SK-N-SH (cell line): ENCODE results near the gene CACNA1D. TPM values are rescaled to one million over a fixed set of nuclear protein-coding genes. Genes with fewer than 3 reads are reported as not detected.

Experiments used
- CTCF ChIA-PET: fragments of 300-600, 350-600 bp; formaldehyde crosslinking; extraction: SDS; loops from one replicate; lab custom pipeline; 2021; lab: Yijun Ruan, JAX
- POLR2A ChIA-PET: fragments of 350-600 bp; sonication (Branson Sonifier 250); formaldehyde crosslinking; extraction: SDS; loops from one replicate; lab custom pipeline; 2020; ENCODE audit warnings: antibody characterized with exemption, inconsistent platforms; lab: Yijun Ruan, JAX
- DNase-seq: peaks from one replicate; pipeline ENCODE4 v3.0.0; 2012
- H2AFZ ChIP-seq: fragments of 200-600 bp; sonication (generic); 2 replicates; pipeline ENCODE4 v1.8.1; 2016; ENCODE audit warnings: antibody characterized with exemption, mild to moderate bottlenecking, low read depth
- H3F3A ChIP-seq: fragments of 200-600 bp; sonication (generic); replicated peaks from 2 replicates; pipeline ENCODE3; 2016; ENCODE audit warnings: antibody characterized with exemption, mild to moderate bottlenecking; ENCODE audit not compliant: insufficient read depth
- H3K27ac ChIP-seq, 2 experiments: fragments of 200-500 bp in 1 of 2; fragments of 200-600 bp in 1 of 2; sonication (Bioruptor generic) in 1 of 2; sonication (generic), shearing (Covaris generic) in 1 of 2; 2 replicates each; pipeline versions ENCODE4 v1.5.1 to v1.6.1; 2014 to 2016; ENCODE audit warnings: low read depth in 2 of 2, inconsistent platforms in 1 of 2, low read length in 1 of 2, mild to moderate bottlenecking in 1 of 2, mixed read lengths in 1 of 2
- H3K27me3 ChIP-seq: fragments of 200-600 bp; sonication (generic), shearing (Covaris generic); 2 replicates; pipeline ENCODE4 v1.6.1; 2016; ENCODE audit warnings: mixed run types; ENCODE audit not compliant: insufficient read depth
- H3K36me3 ChIP-seq, 2 experiments: fragments of 200-500 bp in 1 of 2; fragments of 200-600 bp in 1 of 2; sonication (Bioruptor generic) in 1 of 2; sonication (generic) in 1 of 2; replicated peaks in 1 of 2; 2 replicates each; pipeline versions ENCODE3 to v1.5.1; 2014 to 2016; ENCODE audit warnings: low read length in 1 of 2, mild to moderate bottlenecking in 1 of 2; ENCODE audit not compliant: insufficient read depth in 2 of 2, control insufficient read depth in 1 of 2
- H3K4me1 ChIP-seq, 2 experiments: fragments of 200-500 bp in 1 of 2; fragments of 200-600 bp in 1 of 2; sonication (Bioruptor generic) in 1 of 2; sonication (generic), shearing (Covaris generic) in 1 of 2; 2 replicates each; pipeline versions ENCODE4 v1.5.1 to v1.6.1; 2014 to 2016; ENCODE audit warnings: low read depth in 1 of 2, low read length in 1 of 2, mixed run types in 1 of 2; ENCODE audit not compliant: insufficient read depth in 2 of 2, control insufficient read depth in 1 of 2
- H3K4me2 ChIP-seq: fragments of 200-600 bp; sonication (generic), shearing (Covaris generic); 2 replicates; pipeline ENCODE4 v1.6.1; 2017; ENCODE audit warnings: mixed run types
- H3K4me3 ChIP-seq, 2 experiments: fragments of 200-500 bp in 1 of 2; fragments of 200-600 bp in 1 of 2; sonication (Bioruptor generic) in 1 of 2; sonication (generic), shearing (Covaris generic) in 1 of 2; 2 replicates each; pipeline versions ENCODE4 v1.5.1 to v1.8.1; 2014 to 2016; ENCODE audit warnings: low read depth in 2 of 2, inconsistent platforms in 1 of 2, low read length in 1 of 2, mild to moderate bottlenecking in 1 of 2, mixed read lengths in 1 of 2, moderate library complexity in 1 of 2
- H3K79me2 ChIP-seq: fragments of 200-600 bp; sonication (generic); 2 replicates; pipeline ENCODE4 v1.8.1; 2017; ENCODE audit warnings: mild to moderate bottlenecking; ENCODE audit not compliant: insufficient read depth
- H3K9ac ChIP-seq: fragments of 200-600 bp; sonication (generic); 2 replicates; pipeline ENCODE4 v1.6.1; 2017; ENCODE audit warnings: mixed run types
- H3K9me2 ChIP-seq: fragments of 200-600 bp; sonication (generic); 2 replicates; pipeline ENCODE4 v1.6.1; 2017; ENCODE audit warnings: mixed run types
- H3K9me3 ChIP-seq: fragments of 200-600 bp; sonication (generic); 2 replicates; pipeline ENCODE4 v1.6.1; 2017; ENCODE audit warnings: mixed run types, mild to moderate bottlenecking, moderate library complexity
- H4K20me1 ChIP-seq: fragments of 200-600 bp; sonication (generic); 2 replicates; pipeline ENCODE4 v1.6.1; 2017; ENCODE audit warnings: mild to moderate bottlenecking, mixed run types; ENCODE audit not compliant: insufficient read depth
- CHD2 ChIP-seq: fragments of 150-350 bp; IDR thresholded peaks from 2 replicates; pipeline ENCODE4 v1.6.1; 2018; ENCODE audit warnings: low read length; ENCODE audit not compliant: partially characterized antibody
- EP300 ChIP-seq, 2 experiments: IDR thresholded peaks; 2 replicates each; pipeline versions ENCODE4 v1.4.0 to v1.6.1; 2012; ENCODE audit warnings: borderline replicate concordance in 1 of 2, low read depth in 1 of 2, low read length in 1 of 2
- EZH2phosphoT487 ChIP-seq: fragments of 200-600 bp; sonication (generic); IDR thresholded peaks from 2 replicates; pipeline ENCODE4 v1.6.1; 2017; ENCODE audit warnings: low read depth, mixed run types, mild to moderate bottlenecking, antibody characterized with exemption, moderate library complexity, borderline replicate concordance
- FOXM1 ChIP-seq: IDR thresholded peaks from 2 replicates; pipeline ENCODE4 v1.4.0; 2012; ENCODE audit warnings: low read depth, mild to moderate bottlenecking
- GABPA ChIP-seq: IDR thresholded peaks from 2 replicates; pipeline ENCODE4 v1.4.0; 2012; ENCODE audit warnings: low read depth, mild to moderate bottlenecking
- JUND ChIP-seq: IDR thresholded peaks from 2 replicates; pipeline ENCODE4 v1.4.0; 2012
- MXI1 ChIP-seq: IDR thresholded peaks from 2 replicates; pipeline ENCODE4 v1.6.1; 2012; ENCODE audit warnings: mild to moderate bottlenecking, low read depth, low read length, improper control_type of control experiment
- NFIC ChIP-seq: IDR thresholded peaks from 2 replicates; pipeline ENCODE4 v1.4.0; 2012; ENCODE audit warnings: borderline replicate concordance
- RCOR1 ChIP-seq: fragments of 150-350 bp; IDR thresholded peaks from 2 replicates; pipeline ENCODE4 v1.6.1; 2017; ENCODE audit warnings: antibody characterized with exemption, low read length
- RXRA ChIP-seq: IDR thresholded peaks from 2 replicates; pipeline ENCODE4 v1.4.0; 2012; ENCODE audit warnings: low read depth, mild to moderate bottlenecking, borderline replicate concordance
- SMC3 ChIP-seq: IDR thresholded peaks from 2 replicates; pipeline ENCODE4 v1.6.1; 2012; ENCODE audit warnings: low read depth, low read length, improper control_type of control experiment
- TAF1 ChIP-seq: IDR thresholded peaks from 2 replicates; pipeline ENCODE4 v1.6.1; 2012; ENCODE audit warnings: low read depth, mild to moderate bottlenecking, low read length, moderate library complexity, borderline replicate concordance
- TCF12 ChIP-seq: IDR thresholded peaks from 2 replicates; pipeline ENCODE4 v1.4.0; 2012
- YY1 ChIP-seq: IDR thresholded peaks from 2 replicates; pipeline ENCODE4 v1.4.0; 2012; ENCODE audit warnings: low read depth, mild to moderate bottlenecking
- WGBS: methylation state at CpG from one replicate; pipeline ENCODE4 v1.1.6; 2017; ENCODE audit warnings: low lambda C conversion rate; 5-methylcytosine and 5-hydroxymethylcytosine counted together
- polyA plus RNA-seq, 3 experiments: library from polyadenylated mRNA; depleted of rRNA; stranded (reverse); fragments of >200 nt; gene quantifications; 2 replicates each; pipeline ENCODE4 v1.2.3, GENCODE V29; 2012
- TF ChIP-seq, protein P1 (sequence below): IDR thresholded peaks from 2 replicates; pipeline ENCODE4 v1.4.0; 2012; ENCODE audit warnings: low read depth, borderline replicate concordance
- TF ChIP-seq, protein P2 (sequence below): fragments of 150-350 bp; IDR thresholded peaks from 2 replicates; pipeline ENCODE4 v1.6.1; 2017; ENCODE audit warnings: antibody characterized with exemption, low read length, low read depth, borderline replicate concordance
- TF ChIP-seq, protein P3 (sequence below): IDR thresholded peaks from 2 replicates; pipeline ENCODE4 v1.4.0; 2012; ENCODE audit warnings: low read depth
- TF ChIP-seq, protein P4 (sequence below): IDR thresholded peaks from 2 replicates; pipeline ENCODE4; 2012
- TF ChIP-seq, protein P5 (sequence below): IDR thresholded peaks from 2 replicates; pipeline ENCODE4 v1.6.1; 2012; ENCODE audit warnings: mild to moderate bottlenecking, low read depth, low read length, moderate library complexity
- TF ChIP-seq, protein P6 (sequence below): fragments of 150-350 bp; IDR thresholded peaks from 2 replicates; pipeline ENCODE4 v1.6.1; 2016; ENCODE audit warnings: mild to moderate bottlenecking, low read depth, low read length

CACNA1D gene
- polyA plus RNA-seq, 1 of the 3 experiments (the other 2 are of a cell fraction) = 0.12 TPM

DNA sequence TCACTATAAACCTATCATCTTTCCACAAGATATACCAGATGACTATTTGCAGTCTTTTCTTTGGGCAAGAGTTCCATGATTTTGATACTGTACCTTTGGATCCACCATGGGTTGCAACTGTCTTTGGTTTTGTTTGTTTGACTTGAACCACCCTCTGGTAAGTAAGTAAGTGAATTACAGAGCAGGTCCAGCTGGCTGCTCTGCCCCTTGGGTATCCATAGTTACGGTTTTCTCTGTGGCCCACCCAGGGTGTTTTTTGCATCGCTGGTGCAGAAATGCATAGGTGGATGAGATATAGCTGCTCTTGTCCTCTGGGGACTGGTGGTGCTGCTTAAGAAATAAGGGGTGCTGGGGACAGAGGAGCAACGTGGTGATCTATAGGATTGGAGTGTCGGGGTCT is 318.0 kb downstream of the CACNA1D start:
- no peak overlapping the region for H2AFZ ChIP-seq
- H3K4me1 ChIP-seq = peaks cover 0 to 4% of the 10 kb centered on the region in 2 experiments; a peak in 1 of 4 replicates
- H3K27me3 ChIP-seq = no peaks in the 10 kb centered on the region
- no peaks in the 10 kb centered on the region for H3K36me3 ChIP-seq
- H3K4me3 ChIP-seq = no peak overlapping the region
- H3K9me2 ChIP-seq = no peaks in the 10 kb centered on the region
- H3K9ac ChIP-seq = no peak overlapping the region
- POLR2A ChIA-PET = no interaction called here
- DNase-seq = no peak
- H3K9me3 ChIP-seq = no peaks in the 10 kb centered on the region
- H4K20me1 ChIP-seq = no peaks in the 10 kb centered on the region
- no peak for TF ChIP-seq RXRA
- no peak for TF ChIP-seq TAF1
- TF ChIP-seq NFIC = no peak
- no peak for TF ChIP-seq EZH2phosphoT487
- no peak for TF ChIP-seq GABPA
- TF ChIP-seq, protein P1, sequence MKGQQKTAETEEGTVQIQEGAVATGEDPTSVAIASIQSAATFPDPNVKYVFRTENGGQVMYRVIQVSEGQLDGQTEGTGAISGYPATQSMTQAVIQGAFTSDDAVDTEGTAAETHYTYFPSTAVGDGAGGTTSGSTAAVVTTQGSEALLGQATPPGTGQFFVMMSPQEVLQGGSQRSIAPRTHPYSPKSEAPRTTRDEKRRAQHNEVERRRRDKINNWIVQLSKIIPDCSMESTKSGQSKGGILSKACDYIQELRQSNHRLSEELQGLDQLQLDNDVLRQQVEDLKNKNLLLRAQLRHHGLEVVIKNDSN = no peak
- no peak for TF ChIP-seq FOXM1
- TF ChIP-seq, protein P2, sequence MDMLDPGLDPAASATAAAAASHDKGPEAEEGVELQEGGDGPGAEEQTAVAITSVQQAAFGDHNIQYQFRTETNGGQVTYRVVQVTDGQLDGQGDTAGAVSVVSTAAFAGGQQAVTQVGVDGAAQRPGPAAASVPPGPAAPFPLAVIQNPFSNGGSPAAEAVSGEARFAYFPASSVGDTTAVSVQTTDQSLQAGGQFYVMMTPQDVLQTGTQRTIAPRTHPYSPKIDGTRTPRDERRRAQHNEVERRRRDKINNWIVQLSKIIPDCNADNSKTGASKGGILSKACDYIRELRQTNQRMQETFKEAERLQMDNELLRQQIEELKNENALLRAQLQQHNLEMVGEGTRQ = no peak
- TF ChIP-seq EP300 (IDR thresholded peaks at IDR 0.05; ENCODE audit: borderline replicate concordance in 1 of 2, low read depth in 1 of 2, low read length in 1 of 2) = no peak
- TF ChIP-seq RCOR1 = no peak
- no peak for TF ChIP-seq CHD2
- TF ChIP-seq, all 33 proteins: peak for 0
- Histone ChIP-seq H3K27ac (no peak overlapping the region), H3K79me2 (no peaks in the 10 kb centered on the region), H3K4me2 (no peak overlapping the region), H3F3A (no peaks in the 10 kb centered on the region)
- 73% methylated on average over 4 of the region's 4 CpGs for WGBS
- CTCF ChIA-PET = no interaction called here

DNA sequence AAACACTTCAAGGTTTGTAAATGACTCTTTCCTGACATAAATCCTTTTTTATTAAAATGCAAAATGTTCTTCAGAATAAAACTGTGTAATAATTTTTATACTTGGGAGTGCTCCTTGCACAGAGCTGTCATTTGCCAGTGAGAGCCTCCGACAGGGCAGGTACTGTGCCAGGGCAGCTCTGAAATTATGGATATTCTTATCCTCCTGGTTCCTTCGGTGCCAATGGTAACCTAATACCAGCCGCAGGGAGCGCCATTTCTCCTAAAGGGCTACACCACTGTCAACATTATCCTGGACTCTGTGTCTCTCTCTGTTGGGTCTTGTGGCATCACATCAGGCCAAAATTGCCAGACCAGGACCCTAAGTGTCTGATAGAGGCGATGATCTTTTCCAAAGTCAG is 318.8 kb downstream of the CACNA1D start:
- DNase-seq = no peak
- ChIA-PET CTCF (interaction anchor here (1.3 kb wide), 1 partner anchor 9 kb away, joined by 3 read pairs; no protein-coding TSS in a partner anchor), POLR2A (no interaction called here)
- Histone ChIP-seq H3K4me3 (no peak overlapping the region), H3K27ac (no peak overlapping the region), H4K20me1 (no peaks in the 10 kb centered on the region), H3K9me3 (no peaks in the 10 kb centered on the region), H2AFZ (no peak overlapping the region), H3K36me3 (no peaks in the 10 kb centered on the region), H3K27me3 (no peaks in the 10 kb centered on the region), H3K4me2 (no peak overlapping the region), H3K9ac (no peak overlapping the region), H3K79me2 (no peaks in the 10 kb centered on the region), H3K4me1 (peaks cover 0 to 4% of the 10 kb centered on the region in 2 experiments; a peak in 1 of 4 replicates), H3K9me2 (no peaks in the 10 kb centered on the region), H3F3A (no peaks in the 10 kb centered on the region)
- WGBS = 88% methylated on average over 5 of the region's 5 CpGs
- TF ChIP-seq, protein P3, sequence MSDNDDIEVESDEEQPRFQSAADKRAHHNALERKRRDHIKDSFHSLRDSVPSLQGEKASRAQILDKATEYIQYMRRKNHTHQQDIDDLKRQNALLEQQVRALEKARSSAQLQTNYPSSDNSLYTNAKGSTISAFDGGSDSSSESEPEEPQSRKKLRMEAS = no peak
- TF ChIP-seq, protein P4, sequence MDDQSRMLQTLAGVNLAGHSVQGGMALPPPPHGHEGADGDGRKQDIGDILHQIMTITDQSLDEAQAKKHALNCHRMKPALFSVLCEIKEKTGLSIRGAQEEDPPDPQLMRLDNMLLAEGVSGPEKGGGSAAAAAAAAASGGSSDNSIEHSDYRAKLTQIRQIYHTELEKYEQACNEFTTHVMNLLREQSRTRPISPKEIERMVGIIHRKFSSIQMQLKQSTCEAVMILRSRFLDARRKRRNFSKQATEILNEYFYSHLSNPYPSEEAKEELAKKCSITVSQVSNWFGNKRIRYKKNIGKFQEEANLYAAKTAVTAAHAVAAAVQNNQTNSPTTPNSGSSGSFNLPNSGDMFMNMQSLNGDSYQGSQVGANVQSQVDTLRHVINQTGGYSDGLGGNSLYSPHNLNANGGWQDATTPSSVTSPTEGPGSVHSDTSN = no peak
- TF ChIP-seq SMC3 (no peak), MXI1 (no peak), NFIC (no peak), JUND (no peak), TCF12 (no peak), TAF1 (no peak), RXRA (no peak), FOXM1 (no peak), EZH2phosphoT487 (no peak), YY1 (no peak)
- TF ChIP-seq, protein P5, sequence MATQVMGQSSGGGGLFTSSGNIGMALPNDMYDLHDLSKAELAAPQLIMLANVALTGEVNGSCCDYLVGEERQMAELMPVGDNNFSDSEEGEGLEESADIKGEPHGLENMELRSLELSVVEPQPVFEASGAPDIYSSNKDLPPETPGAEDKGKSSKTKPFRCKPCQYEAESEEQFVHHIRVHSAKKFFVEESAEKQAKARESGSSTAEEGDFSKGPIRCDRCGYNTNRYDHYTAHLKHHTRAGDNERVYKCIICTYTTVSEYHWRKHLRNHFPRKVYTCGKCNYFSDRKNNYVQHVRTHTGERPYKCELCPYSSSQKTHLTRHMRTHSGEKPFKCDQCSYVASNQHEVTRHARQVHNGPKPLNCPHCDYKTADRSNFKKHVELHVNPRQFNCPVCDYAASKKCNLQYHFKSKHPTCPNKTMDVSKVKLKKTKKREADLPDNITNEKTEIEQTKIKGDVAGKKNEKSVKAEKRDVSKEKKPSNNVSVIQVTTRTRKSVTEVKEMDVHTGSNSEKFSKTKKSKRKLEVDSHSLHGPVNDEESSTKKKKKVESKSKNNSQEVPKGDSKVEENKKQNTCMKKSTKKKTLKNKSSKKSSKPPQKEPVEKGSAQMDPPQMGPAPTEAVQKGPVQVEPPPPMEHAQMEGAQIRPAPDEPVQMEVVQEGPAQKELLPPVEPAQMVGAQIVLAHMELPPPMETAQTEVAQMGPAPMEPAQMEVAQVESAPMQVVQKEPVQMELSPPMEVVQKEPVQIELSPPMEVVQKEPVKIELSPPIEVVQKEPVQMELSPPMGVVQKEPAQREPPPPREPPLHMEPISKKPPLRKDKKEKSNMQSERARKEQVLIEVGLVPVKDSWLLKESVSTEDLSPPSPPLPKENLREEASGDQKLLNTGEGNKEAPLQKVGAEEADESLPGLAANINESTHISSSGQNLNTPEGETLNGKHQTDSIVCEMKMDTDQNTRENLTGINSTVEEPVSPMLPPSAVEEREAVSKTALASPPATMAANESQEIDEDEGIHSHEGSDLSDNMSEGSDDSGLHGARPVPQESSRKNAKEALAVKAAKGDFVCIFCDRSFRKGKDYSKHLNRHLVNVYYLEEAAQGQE = no peak
- TF ChIP-seq, protein P6, sequence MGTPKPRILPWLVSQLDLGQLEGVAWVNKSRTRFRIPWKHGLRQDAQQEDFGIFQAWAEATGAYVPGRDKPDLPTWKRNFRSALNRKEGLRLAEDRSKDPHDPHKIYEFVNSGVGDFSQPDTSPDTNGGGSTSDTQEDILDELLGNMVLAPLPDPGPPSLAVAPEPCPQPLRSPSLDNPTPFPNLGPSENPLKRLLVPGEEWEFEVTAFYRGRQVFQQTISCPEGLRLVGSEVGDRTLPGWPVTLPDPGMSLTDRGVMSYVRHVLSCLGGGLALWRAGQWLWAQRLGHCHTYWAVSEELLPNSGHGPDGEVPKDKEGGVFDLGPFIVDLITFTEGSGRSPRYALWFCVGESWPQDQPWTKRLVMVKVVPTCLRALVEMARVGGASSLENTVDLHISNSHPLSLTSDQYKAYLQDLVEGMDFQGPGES = no peak
